CD4-positive, alpha-beta T cell (primary cell): ENCODE measurements around the gene DMXL2. TPM values are rescaled to one million over a fixed set of nuclear protein-coding genes. Genes with fewer than 3 reads are reported as not detected.

Experiments used
- ATAC-seq: fragments of 200-7000 bp; cut with Tn5 transposase; one replicate; pipeline ENCODE4 v1.10.0; 2022; ENCODE audit warnings: mild to moderate bottlenecking; ENCODE audit not compliant: poor library complexity
- CTCF ChIA-PET: fragments of 350-600 bp; sonication (Branson Sonifier 250); formaldehyde crosslinking; loops from one replicate; lab custom pipeline; 2021; ENCODE audit warnings: antibody characterized with exemption, inconsistent platforms; lab: Charles Lee
- POLR2A ChIA-PET: fragments of 350-600 bp; sonication (Branson Sonifier 250); formaldehyde crosslinking; loops from one replicate; lab custom pipeline; 2021; ENCODE audit warnings: antibody characterized with exemption, inconsistent platforms; lab: Charles Lee
- DNase-seq, 14 experiments: peaks; one replicate each; pipeline ENCODE4 v3.0.0-alpha.2; 2013 to 2020; ENCODE audit warnings: mixed read lengths in 2 of 14
- H3K27ac ChIP-seq, 2 donors: one replicate each; pipeline versions ENCODE4 v1.5.1 to v1.7.0; 2013; ENCODE audit warnings: low read length in 2 of 2, low read depth in 1 of 2, mild to moderate bottlenecking in 1 of 2
- H3K27me3 ChIP-seq, 2 experiments: 1 replicate in 1 of 2; 2 replicates in 1 of 2; pipeline versions ENCODE4 v1.6.1 to v1.7.0; 2013; ENCODE audit warnings: low read length in 2 of 2, control low read depth in 1 of 2, mild to moderate bottlenecking in 1 of 2, moderate library complexity in 1 of 2; ENCODE audit not compliant: insufficient read depth in 2 of 2, control insufficient read depth in 1 of 2
- H3K36me3 ChIP-seq: one replicate; pipeline ENCODE4 v1.6.1; 2013; ENCODE audit warnings: low read length, control low read depth; ENCODE audit not compliant: insufficient read depth
- H3K4me1 ChIP-seq: one replicate; pipeline ENCODE4 v1.6.1; 2013; ENCODE audit warnings: low read length, control low read depth; ENCODE audit not compliant: insufficient read depth
- H3K4me3 ChIP-seq: one replicate; pipeline ENCODE4 v1.5.1; 2013; ENCODE audit warnings: mild to moderate bottlenecking, low read length, moderate library complexity
- H3K9me3 ChIP-seq, 2 experiments: 1 replicate in 1 of 2; 2 replicates in 1 of 2; pipeline versions ENCODE4 v1.6.1 to v1.7.0; 2013; ENCODE audit warnings: low read length in 2 of 2, mild to moderate bottlenecking in 2 of 2, control low read depth in 1 of 2, moderate library complexity in 1 of 2; ENCODE audit not compliant: control insufficient read depth in 1 of 2, insufficient read depth in 1 of 2
- H3K27ac Mint-ChIP-seq: one replicate; pipeline ENCODE4 v1.8.0; 2020; ENCODE audit warnings: mixed read lengths
- H3K27me3 Mint-ChIP-seq: one replicate; pipeline ENCODE4 v1.8.0; 2021; ENCODE audit warnings: mixed read lengths
- H3K36me3 Mint-ChIP-seq: one replicate; pipeline ENCODE4 v1.8.0; 2021; ENCODE audit warnings: low read depth, mixed read lengths
- H3K4me1 Mint-ChIP-seq: one replicate; pipeline ENCODE4 v1.8.0; 2021; ENCODE audit warnings: low read depth, mixed read lengths
- H3K4me3 Mint-ChIP-seq: one replicate; pipeline ENCODE4 v1.8.0; 2020; ENCODE audit warnings: mild to moderate bottlenecking, mixed read lengths
- H3K9me3 Mint-ChIP-seq: one replicate; pipeline ENCODE4 v1.8.0; 2020; ENCODE audit warnings: mixed read lengths
- CTCF ChIP-seq: fragments of 200-600 bp; IDR thresholded peaks from one replicate; pipeline ENCODE4 v1.8.0; 2022; ENCODE audit warnings: antibody characterized with exemption, mild to moderate bottlenecking
- intact Hi-C, 2 experiments: fragments of 100-400 bp; cut with DNase I in 1 of 2; cut with micrococcal nuclease in 1 of 2; formaldehyde crosslinking; loops; one replicate each; pipeline versions ENCODE4 v1.15.1 to v1.9.0; 2023 to 2025; cut with DNase I, micrococcal nuclease
- total RNA-seq, 174 experiments: library from RNA in 2 of 174; stranded (reverse) in 2 of 174; gene quantifications; one replicate each; pipeline ENCODE4 v1.2.3 and lab custom pipeline; 2021 to 2026

The DMXL2 gene
- total RNA-seq, 2 experiments from 2014 or later = 4.7 to 5.5 TPM

DNA sequence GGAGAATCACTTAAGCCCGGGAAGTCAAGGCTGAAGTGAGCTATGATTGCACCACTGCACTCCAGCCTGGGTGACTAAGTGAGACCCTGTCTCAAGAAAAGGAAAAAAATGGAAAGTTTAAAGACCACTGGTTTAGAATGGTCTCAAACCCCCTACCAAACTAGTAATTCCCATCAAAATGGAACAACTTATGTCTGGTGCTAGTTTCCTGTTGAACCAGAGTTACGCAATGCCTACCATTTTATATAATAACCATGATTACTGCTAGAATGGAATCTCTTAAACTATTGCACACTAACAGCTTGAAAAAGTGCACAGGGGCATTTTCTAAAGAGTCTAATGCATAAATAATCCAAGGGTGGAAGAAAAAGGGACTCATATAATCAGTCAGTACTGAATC, 43.6 kb downstream of the DMXL2 start:
- H3K4me1 Mint-ChIP-seq = no peaks in the 10 kb centered on the region
- H3K36me3 ChIP-seq = no peaks in the 10 kb centered on the region
- no peak for ATAC-seq
- no peak overlapping the region for H3K27ac Mint-ChIP-seq
- no peak overlapping the region for H3K4me3 Mint-ChIP-seq
- H3K9me3 ChIP-seq = peaks cover 0 to 8% of the 10 kb centered on the region in 2 experiments
- H3K36me3 Mint-ChIP-seq = peaks cover 4% of the 10 kb centered on the region
- intact Hi-C loops = no loop called here
- H3K9me3 Mint-ChIP-seq = peaks cover 4% of the 10 kb centered on the region
- no peak overlapping the region for H3K4me3 ChIP-seq
- DNase-seq = no peak
- ChIA-PET CTCF (no interaction called here), POLR2A (no interaction called here)
- H3K4me1 ChIP-seq = no peaks in the 10 kb centered on the region
- no peaks in the 10 kb centered on the region for H3K27me3 Mint-ChIP-seq
- no peak for TF ChIP-seq CTCF
- H3K27ac ChIP-seq = no peak overlapping the region
- no peaks in the 10 kb centered on the region for H3K27me3 ChIP-seq

DNA sequence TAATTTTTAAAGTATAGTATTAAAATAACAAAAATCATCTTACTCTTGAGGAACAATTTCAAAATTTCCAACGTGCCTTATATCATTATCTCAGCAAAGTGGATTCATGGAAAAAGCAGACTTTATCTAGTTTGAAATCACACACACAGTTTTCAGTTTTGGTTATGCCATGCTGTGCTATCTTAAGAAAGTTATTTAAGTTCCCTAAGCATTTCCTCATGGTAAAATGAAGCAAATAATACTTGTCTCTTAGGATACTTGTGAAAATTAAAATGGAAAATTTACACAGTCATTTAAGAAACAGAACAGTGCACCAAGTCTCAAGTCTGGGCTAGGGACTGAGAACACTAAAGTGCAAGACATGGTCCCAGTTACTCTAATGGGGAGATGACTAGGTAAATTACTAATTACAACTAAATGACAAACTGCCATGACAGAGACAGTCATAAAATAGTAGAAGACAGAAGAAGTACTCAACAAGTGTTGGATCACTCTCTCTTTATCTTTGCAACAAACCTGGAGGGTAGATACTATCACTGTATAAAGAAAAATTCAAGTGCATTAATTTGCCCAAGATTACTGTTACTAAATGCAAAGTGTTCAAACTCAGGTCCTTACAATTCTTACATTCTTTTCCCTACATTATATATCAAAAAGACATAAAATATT, 44.8 kb downstream of the DMXL2 start:
- H3K27ac ChIP-seq = no peak overlapping the region
- Mint-ChIP-seq H3K36me3 (peaks cover 12% of the 10 kb centered on the region), H3K4me1 (no peaks in the 10 kb centered on the region), H3K27ac (no peak overlapping the region), H3K9me3 (peaks cover 6% of the 10 kb centered on the region), H3K27me3 (no peaks in the 10 kb centered on the region), H3K4me3 (no peak overlapping the region)
- ChIA-PET CTCF (no interaction called here), POLR2A (no interaction called here)
- no peak overlapping the region for H3K4me3 ChIP-seq
- ATAC-seq (no peak), DNase-seq (no peak)
- H3K4me1 ChIP-seq = no peaks in the 10 kb centered on the region
- H3K36me3 ChIP-seq = no peaks in the 10 kb centered on the region
- TF ChIP-seq CTCF = no peak
- H3K27me3 ChIP-seq = no peaks in the 10 kb centered on the region
- intact Hi-C loops = no loop called here
- H3K9me3 ChIP-seq = peaks cover 0 to 8% of the 10 kb centered on the region in 2 experiments

- ATAC-seq (no peak), DNase-seq (peak in 2 of 14 experiments; percentile 39 to 47)
- Histone ChIP-seq H3K4me3 (no peak overlapping the region), H3K36me3 (no peaks in the 10 kb centered on the region), H3K9me3 (peaks cover 0 to 6% of the 10 kb centered on the region in 2 experiments), H3K4me1 (no peaks in the 10 kb centered on the region), H3K27me3 (no peaks in the 10 kb centered on the region), H3K27ac (no peak overlapping the region)
- peaks cover 4% of the 10 kb centered on the region for H3K9me3 Mint-ChIP-seq
- H3K27ac Mint-ChIP-seq = no peak overlapping the region
- no peak overlapping the region for H3K4me3 Mint-ChIP-seq
- TF ChIP-seq CTCF = no peak
- intact Hi-C loops = no loop called here
- peaks cover 15% of the 10 kb centered on the region for H3K36me3 Mint-ChIP-seq
- ChIA-PET POLR2A (no interaction called here), CTCF (no interaction called here)
- H3K27me3 Mint-ChIP-seq = no peaks in the 10 kb centered on the region
- H3K4me1 Mint-ChIP-seq = no peaks in the 10 kb centered on the region
These were observed 45.6 kb downstream of the DMXL2 start for GRCh38 chr15:51576911-51577500.
